Osteocyte (in vitro differentiated cells): Measurements from ENCODE around the gene SH3RF3. TPM values are rescaled to one million over a fixed set of nuclear protein-coding genes. Genes with fewer than 3 reads are reported as not detected.
A peak's percentile ranks its signal among the peaks of the same experiment; 100 is the strongest.

ENCODE experiments used
- DNase-seq: peaks from one replicate; pipeline ENCODE4 v3.0.0; 2021; ENCODE audit warnings: mixed read lengths; ENCODE audit not compliant: unreplicated experiment; ENCODE audit errors: extremely low spot score
- H3K27ac Mint-ChIP-seq: one replicate; pipeline ENCODE4 v1.8.0; 2021; ENCODE audit warnings: mild to moderate bottlenecking, mixed read lengths; ENCODE audit not compliant: unreplicated experiment
- H3K27me3 Mint-ChIP-seq: one replicate; pipeline ENCODE4 v1.8.0; 2021; ENCODE audit warnings: mixed read lengths; ENCODE audit not compliant: unreplicated experiment
- H3K36me3 Mint-ChIP-seq: one replicate; pipeline ENCODE4 v1.8.0; 2021; ENCODE audit warnings: mixed read lengths; ENCODE audit not compliant: unreplicated experiment
- H3K4me1 Mint-ChIP-seq: one replicate; pipeline ENCODE4 v1.8.0; 2021; ENCODE audit warnings: mixed read lengths; ENCODE audit not compliant: unreplicated experiment
- H3K4me3 Mint-ChIP-seq: one replicate; pipeline ENCODE4 v1.8.0; 2021; ENCODE audit warnings: mild to moderate bottlenecking, moderate library complexity, mixed read lengths; ENCODE audit not compliant: unreplicated experiment
- H3K9me3 Mint-ChIP-seq: one replicate; pipeline ENCODE4 v1.8.0; 2021; ENCODE audit warnings: mixed read lengths; ENCODE audit not compliant: unreplicated experiment
- total RNA-seq: library from RNA; stranded (reverse); gene quantifications from 2 replicates; pipeline ENCODE4 v1.2.1, GENCODE V29; 2021
- TF ChIP-seq, protein P1 (sequence below): fragments of 200-600 bp; sonication (generic); IDR thresholded peaks from 2 replicates; pipeline ENCODE4 v1.5.0; 2021; ENCODE audit warnings: antibody characterized with exemption, mild to moderate bottlenecking, moderate library complexity

The SH3RF3 gene
- total RNA-seq, 1 donor from 2014 or later = 79.4 TPM

DNA sequence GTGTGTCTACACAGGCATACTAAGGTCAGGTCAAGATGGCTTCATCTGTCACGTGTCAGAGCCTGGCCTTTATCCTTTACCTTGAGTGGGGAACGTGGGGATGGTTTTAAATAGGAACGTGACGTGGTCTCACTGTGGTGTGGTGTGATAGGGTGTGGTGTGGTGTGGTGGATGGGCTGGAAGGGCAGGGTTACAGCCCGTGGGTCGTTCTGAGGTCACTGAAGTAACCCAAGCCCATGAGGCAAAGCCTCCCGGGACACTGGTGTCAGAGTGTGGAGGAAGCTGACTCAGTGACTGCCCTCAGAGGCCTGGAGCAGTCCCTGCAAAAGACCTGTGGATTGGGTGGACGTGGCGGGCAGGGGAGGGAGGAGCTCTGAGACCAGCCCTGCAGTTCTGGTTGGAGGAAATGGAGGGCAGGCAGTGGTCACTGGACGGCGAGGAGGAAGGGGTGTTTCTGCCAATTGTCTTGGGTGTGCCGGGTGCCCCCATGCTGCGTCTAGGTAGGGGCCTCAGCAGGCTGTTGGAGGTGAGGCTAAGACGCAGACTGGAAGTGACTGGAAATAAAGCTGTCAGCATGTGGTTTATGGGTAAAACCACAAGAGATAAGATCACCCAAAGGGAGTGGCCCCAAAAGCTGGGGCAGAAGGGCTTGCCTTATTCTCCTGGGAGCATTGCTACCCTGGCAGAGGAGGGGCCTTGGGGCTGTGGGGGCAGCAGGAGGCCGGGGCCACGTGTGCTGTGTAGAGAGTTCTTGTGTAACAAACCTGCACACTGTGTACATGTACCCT is 84.8 kb downstream of the SH3RF3 start:
- H3K27ac Mint-ChIP-seq = peak overlapping the region; percentile 63
- H3K4me3 Mint-ChIP-seq = no peak overlapping the region
- peaks cover 95% of the 10 kb centered on the region for H3K4me1 Mint-ChIP-seq
- no peaks in the 10 kb centered on the region for H3K9me3 Mint-ChIP-seq
- TF ChIP-seq, protein P1, sequence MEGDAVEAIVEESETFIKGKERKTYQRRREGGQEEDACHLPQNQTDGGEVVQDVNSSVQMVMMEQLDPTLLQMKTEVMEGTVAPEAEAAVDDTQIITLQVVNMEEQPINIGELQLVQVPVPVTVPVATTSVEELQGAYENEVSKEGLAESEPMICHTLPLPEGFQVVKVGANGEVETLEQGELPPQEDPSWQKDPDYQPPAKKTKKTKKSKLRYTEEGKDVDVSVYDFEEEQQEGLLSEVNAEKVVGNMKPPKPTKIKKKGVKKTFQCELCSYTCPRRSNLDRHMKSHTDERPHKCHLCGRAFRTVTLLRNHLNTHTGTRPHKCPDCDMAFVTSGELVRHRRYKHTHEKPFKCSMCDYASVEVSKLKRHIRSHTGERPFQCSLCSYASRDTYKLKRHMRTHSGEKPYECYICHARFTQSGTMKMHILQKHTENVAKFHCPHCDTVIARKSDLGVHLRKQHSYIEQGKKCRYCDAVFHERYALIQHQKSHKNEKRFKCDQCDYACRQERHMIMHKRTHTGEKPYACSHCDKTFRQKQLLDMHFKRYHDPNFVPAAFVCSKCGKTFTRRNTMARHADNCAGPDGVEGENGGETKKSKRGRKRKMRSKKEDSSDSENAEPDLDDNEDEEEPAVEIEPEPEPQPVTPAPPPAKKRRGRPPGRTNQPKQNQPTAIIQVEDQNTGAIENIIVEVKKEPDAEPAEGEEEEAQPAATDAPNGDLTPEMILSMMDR = no peak
- peaks cover 10% of the 10 kb centered on the region for H3K36me3 Mint-ChIP-seq
- no peak for DNase-seq
- no peaks in the 10 kb centered on the region for H3K27me3 Mint-ChIP-seq

DNA sequence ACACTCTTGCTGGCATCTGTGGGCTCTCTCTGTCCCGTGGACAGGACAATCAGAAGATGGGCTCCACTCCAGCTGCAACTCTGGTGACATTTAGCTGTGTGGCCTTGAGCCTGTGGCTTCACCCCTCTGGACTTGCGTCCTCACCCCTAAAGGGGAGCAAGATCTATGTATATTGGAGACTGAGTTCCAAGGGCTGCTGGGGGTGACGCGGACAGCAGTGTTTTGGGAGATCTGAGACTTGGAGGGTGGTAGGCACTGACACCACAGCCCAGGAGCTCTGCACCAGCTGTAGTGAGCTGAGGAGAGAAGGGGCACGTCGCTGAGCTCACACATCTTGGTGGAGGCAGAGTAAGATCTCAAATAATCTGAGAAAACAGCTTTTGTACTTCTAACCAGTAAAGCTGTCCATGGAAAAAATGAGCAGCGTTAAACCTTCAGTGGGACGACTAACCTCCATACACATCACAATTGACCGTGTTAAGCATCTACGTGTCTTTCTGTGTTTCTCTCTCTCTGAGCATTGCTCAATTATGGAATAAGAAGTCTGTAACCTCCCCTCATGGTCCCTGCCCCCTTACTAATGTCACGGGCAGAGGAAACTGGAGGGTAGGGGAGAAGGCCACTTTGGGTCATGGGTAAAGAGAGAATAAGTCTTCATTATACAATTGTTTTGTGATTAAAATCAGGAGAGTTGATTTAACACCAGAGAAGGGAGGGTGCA is 85.8 kb downstream of the SH3RF3 start:
- H3K4me1 Mint-ChIP-seq = peaks cover 94% of the 10 kb centered on the region
- H3K36me3 Mint-ChIP-seq = peaks cover 10% of the 10 kb centered on the region
- H3K9me3 Mint-ChIP-seq = no peaks in the 10 kb centered on the region
- no peak for DNase-seq
- H3K27ac Mint-ChIP-seq = peak overlapping the region; percentile 63
- no peak overlapping the region for H3K4me3 Mint-ChIP-seq
- no peaks in the 10 kb centered on the region for H3K27me3 Mint-ChIP-seq
- TF ChIP-seq, protein P1 = no peak

- peaks cover 86% of the 10 kb centered on the region for H3K4me1 Mint-ChIP-seq
- peaks cover 10% of the 10 kb centered on the region for H3K36me3 Mint-ChIP-seq
- DNase-seq = no peak
- no peaks in the 10 kb centered on the region for H3K9me3 Mint-ChIP-seq
- no peak overlapping the region for H3K4me3 Mint-ChIP-seq
- TF ChIP-seq, protein P1 = no peak
- H3K27me3 Mint-ChIP-seq = no peaks in the 10 kb centered on the region
- H3K27ac Mint-ChIP-seq = no peak overlapping the region
Measured at GRCh38 chr2:109215866-109216265, 86.9 kb downstream of the SH3RF3 start.

- TF ChIP-seq, protein P1 = no peak
- DNase-seq = no peak
- H3K27me3 Mint-ChIP-seq = no peaks in the 10 kb centered on the region
- no peak overlapping the region for H3K4me3 Mint-ChIP-seq
- peaks cover 81% of the 10 kb centered on the region for H3K4me1 Mint-ChIP-seq
- no peaks in the 10 kb centered on the region for H3K9me3 Mint-ChIP-seq
- H3K36me3 Mint-ChIP-seq = peaks cover 10% of the 10 kb centered on the region
- no peak overlapping the region for H3K27ac Mint-ChIP-seq
Measured at GRCh38 chr2:109216332-109216731, 87.3 kb downstream of the SH3RF3 start.
